ENCODE data around the gene CHMP3. TPM values are rescaled to one million over a fixed set of nuclear protein-coding genes. Genes with fewer than 3 reads are reported as not detected.
"Not testable (repeated sequence)": the region's sequence is repeated elsewhere in the genome, so short reads cannot be mapped to it uniquely, and the experiment has no call there.

CHMP3 gene
- total and polyA plus RNA-seq, 2 of the 13 experiments (the other 11 are each of a cell fraction or from before 2014, with no cell fraction given), result 64.1 to 114 TPM

DNA sequence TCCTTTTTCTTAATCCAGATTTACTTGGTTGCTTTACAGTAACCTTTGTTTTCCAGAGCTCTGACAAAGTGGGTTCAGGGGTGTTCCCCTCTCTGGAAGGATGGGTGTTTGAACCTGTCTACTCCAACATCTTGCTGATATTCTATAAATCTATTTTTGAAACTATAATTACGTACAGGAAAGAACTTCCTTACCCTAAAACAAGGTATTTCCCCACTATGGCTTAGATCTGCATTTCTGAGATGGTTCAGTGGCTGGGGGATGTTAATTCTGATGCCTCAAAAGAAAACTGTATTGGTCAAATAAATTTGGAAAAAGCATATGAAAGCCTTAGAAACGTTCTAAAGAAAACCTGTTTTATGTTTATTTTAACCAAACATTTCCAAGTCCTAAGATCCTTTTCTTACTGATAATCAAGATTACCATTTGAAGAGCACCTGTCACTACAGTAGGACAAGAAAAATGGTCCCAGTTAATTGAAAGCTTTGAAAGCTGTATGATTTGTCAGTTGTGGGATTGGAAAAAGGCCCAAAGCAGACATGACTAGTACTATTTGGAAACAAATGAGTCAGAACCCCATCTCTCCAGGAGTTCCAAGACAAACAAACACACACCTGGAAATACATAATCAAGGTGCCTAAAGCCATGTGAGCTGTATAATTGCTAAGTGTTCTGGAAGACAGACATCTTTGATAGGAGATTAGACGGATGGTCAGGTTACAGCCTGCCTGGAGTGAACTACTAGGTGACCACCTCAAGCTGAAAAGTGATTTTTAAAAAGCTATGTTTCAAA, 64.6 kb downstream of the CHMP3 start:
- H3K27me3 ChIP-seq (ENCODE audit: control insufficient read depth in 1 of 2, insufficient read depth in 2 of 2, low read length in 2 of 2), result no peaks in the 10 kb centered on the region
- FAIRE-seq (no peak), DNase-seq (ENCODE audit: low spot score) (no peak), ATAC-seq (no peak)
- H3K79me2 ChIP-seq (ENCODE audit: insufficient read depth, low read length), result no peaks in the 10 kb centered on the region
- no peaks in the 10 kb centered on the region for H4K20me1 ChIP-seq (ENCODE audit: insufficient read depth, low read length)
- H3K4me3 ChIP-seq (replicated peaks in 1 of 3; ENCODE audit: insufficient read depth in 1 of 3, low read depth in 2 of 3, low read length in 3 of 3), result no peak overlapping the region
- ChIA-PET POLR2A (no interaction called here), CTCF (ENCODE audit: low intra/inter-chr PET ratio, low total read pairs) (no interaction called here)
- H3K4me2 ChIP-seq (ENCODE audit: low read depth, low read length), result no peak overlapping the region
- H3K9me3 ChIP-seq (ENCODE audit: low read length), result peaks cover 23% of the 10 kb centered on the region
- intact Hi-C loops (cut with micrococcal nuclease; ENCODE audit: unreplicated experiment), result no loop called here
- no peak overlapping the region for H3K9ac ChIP-seq (ENCODE audit: insufficient read depth, low read depth, low read length)
- no peak overlapping the region for H2AFZ ChIP-seq (ENCODE audit: low read length)
- no peak overlapping the region for H3K27ac ChIP-seq (ENCODE audit: extremely low read length, insufficient read depth, low read length)
- in situ Hi-C loops (cut with HindIII; ENCODE audit: extremely low pct_ligation_motif_present, low pct_unique_long_range_greater_than_20kb), result no loop called here
- peak; percentile 35 for TF ChIP-seq RBM22 (optimal IDR thresholded peaks at IDR 0.05; ENCODE audit: low read length)
- TF ChIP-seq TAF15 (IDR thresholded peaks at IDR 0.05; ENCODE audit: low read depth, low read length, poor library complexity, severe bottlenecking), result no peak
- WGBS (ENCODE audit: low lambda C conversion rate), result 96% methylated on average over 3 of the region's 3 CpGs
- no TSS peak for BruUV-seq (replicated peaks)
- H3K4me1 ChIP-seq (ENCODE audit: insufficient read depth, low read length), result no peaks in the 10 kb centered on the region
- H3K36me3 ChIP-seq (replicated peaks in 1 of 2; ENCODE audit: control insufficient read depth in 1 of 2, insufficient read depth in 2 of 2, low read length in 2 of 2), result peaks cover 10 to 57% of the 10 kb centered on the region in 2 experiments

GRCh38 chr2:86496391-86496790, 66.9 kb downstream of the CHMP3 start:
- H3K36me3 ChIP-seq (replicated peaks in 1 of 2; ENCODE audit: control insufficient read depth in 1 of 2, insufficient read depth in 2 of 2, low read length in 2 of 2), result peaks cover 11 to 79% of the 10 kb centered on the region in 2 experiments
- POLR2A ChIA-PET, result not testable (repeated sequence)

More at GRCh38 chr2:86496391-86496790, 66.9 kb downstream of the CHMP3 start:
- in situ Hi-C loops (cut with HindIII; ENCODE audit: extremely low pct_ligation_motif_present, low pct_unique_long_range_greater_than_20kb); H3K27me3 ChIP-seq (ENCODE audit: control insufficient read depth in 1 of 2, insufficient read depth in 2 of 2, low read length in 2 of 2); DNase-seq (ENCODE audit: low spot score); CTCF ChIA-PET (ENCODE audit: low intra/inter-chr PET ratio, low total read pairs); H3K79me2 ChIP-seq (ENCODE audit: insufficient read depth, low read length); H4K20me1 ChIP-seq (ENCODE audit: insufficient read depth, low read length); ATAC-seq; H3K27ac ChIP-seq (ENCODE audit: extremely low read length, insufficient read depth, low read length); H2AFZ ChIP-seq (ENCODE audit: low read length); FAIRE-seq; BruUV-seq (replicated peaks); intact Hi-C loops (cut with micrococcal nuclease; ENCODE audit: unreplicated experiment); H3K9ac ChIP-seq (ENCODE audit: insufficient read depth, low read depth, low read length); H3K4me3 ChIP-seq (replicated peaks in 1 of 3; ENCODE audit: insufficient read depth in 1 of 3, low read depth in 2 of 3, low read length in 3 of 3); H3K4me2 ChIP-seq (ENCODE audit: low read depth, low read length): not testable (repeated sequence)
- peaks cover 21% of the 10 kb centered on the region for H3K9me3 ChIP-seq (ENCODE audit: low read length)
- peaks cover 14% of the 10 kb centered on the region for H3K4me1 ChIP-seq (ENCODE audit: insufficient read depth, low read length)
- WGBS (ENCODE audit: low lambda C conversion rate), result 95% methylated on average over 3 of the region's 3 CpGs

Measured in HepG2 (cell line).